Stimulated activated naive CD4-positive, alpha-beta T cell (primary cell): ENCODE results near the gene SERPINA1.
"Not testable (repeated sequence)": the region's sequence is repeated elsewhere in the genome, so short reads cannot be mapped to it uniquely, and the experiment has no call there.

Experiments used
- DNase-seq, 6 experiments: peaks; one replicate each; lab custom pipeline; 2025; lab: John Stamatoyannopoulos, UW

Gene SERPINA1

DNA sequence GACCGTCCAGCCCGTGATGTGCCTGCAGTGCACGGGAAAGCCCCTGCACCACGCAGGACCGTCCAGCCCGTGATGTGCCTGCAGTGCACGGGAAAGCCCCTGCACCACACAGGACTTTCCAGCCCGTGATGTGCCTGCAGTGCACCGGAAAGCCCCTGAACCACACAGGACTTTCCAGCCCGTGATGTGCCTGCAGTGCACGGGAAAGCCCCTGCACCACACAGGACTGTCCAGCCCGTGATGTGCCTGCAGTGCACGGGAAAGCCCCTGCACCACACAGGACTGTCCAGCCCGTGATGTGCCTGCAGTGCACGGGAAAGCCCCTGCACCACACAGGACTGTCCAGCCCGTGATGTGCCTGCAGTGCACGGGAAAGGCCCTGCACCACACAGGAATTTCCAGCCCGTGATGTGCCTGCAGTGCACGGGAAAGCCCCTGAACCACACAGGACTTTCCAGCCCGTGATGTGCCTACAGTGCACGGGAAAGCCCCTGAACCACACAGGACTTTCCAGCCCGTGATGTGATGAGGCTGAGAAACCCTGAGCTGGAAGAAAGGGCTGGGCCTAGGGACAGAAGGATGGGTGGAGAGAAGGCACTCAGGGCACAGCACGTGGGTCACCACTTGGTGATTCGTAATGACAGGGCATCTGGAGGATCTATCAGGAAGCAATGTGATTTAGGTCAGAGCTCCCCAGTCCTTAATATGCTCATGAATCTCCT lies 42.2 kb downstream of the SERPINA1 start:
- not testable (repeated sequence) for DNase-seq

DNA sequence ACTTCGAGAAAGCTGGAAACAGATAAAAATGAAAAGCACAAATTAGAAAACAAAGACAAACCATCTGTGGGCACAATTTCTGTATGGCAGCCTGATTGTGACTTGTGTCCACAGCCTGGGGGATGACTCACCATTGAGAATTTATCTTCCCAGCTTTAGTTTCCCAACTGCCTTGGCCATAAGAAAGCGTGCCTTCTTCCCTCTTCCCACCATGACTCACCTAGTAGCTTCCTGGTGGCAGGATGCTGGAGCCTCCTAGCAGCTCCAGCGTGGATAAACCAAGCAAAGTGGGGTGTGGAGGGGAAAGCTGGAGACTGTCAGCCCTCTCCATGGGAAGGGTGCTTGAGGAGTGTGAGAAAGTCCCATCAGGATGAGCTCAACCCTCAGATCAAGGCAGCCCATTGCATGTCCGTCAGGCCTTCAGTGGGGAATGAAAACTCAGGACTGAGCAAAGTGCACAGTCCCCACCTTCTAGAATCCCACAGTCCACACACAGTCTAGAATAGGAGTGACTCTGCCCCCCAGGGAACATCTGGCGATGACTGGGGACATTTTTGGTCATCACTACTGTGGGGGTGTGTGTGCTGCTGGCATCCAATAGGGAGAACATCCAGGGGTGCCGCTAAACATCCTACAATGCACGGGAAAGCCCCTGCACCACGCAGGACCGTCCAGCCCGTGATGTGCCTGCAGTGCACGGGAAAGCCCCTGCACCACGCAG lies 42.9 kb downstream of the SERPINA1 start:
- no peak for DNase-seq

DNA sequence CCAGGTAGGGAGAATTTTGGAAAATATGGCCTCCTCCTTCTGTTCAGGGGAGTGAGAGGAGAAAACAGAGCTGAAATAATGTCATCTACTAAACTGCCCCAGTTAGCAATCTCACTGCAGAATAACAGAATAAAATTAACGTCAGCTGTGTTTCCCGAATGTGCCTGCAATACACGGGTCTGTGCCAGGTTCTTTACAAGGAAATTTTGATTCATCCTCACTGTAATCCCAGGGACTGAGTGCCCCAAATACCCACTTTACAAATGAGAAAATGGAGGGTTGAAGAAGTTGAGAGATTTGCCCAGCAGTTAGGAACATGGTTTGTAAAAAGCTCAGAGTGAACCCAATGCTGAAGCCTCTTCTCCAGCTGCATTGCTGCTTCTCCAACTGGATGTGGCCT lies 44.0 kb downstream of the SERPINA1 start:
- no peak for DNase-seq

DNA sequence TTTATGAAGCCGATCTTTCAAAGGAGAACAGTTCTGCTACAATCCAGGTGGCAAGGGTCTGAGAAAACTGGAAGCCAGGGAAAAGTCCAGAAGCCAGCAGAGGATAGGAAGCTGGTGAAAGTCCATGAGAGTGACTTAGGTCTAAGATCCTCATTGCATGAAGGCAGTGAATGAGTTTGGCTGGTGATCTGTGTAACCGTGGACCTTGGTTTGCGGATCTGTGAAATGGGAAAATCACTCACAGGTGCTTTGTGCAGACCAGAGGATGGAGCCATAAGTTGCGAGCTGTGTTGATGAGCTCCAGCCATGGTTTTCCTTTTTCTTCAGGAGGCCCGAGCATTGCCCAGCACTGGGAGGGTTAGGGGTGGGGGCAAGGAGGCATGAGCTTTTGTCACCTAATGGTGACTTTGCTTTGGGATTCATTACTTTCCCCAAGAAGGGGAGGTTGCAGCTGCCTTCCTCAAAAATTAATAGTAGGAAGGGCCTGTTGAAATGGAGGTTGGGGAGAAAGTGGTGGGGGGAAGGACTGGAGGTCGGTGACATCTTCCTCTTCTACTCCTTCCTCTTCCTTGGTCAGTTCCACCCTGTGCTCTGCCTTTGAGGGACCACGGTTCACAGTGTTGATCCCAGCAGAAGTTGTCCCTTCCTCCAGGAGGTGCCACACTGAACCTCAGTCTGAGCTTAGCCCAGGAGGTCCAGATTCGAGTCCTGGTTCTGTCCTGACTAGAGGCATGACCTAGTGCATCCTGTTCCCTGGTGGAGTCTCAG lies 45.0 kb downstream of the SERPINA1 start:
- DNase-seq, result no peak

DNA sequence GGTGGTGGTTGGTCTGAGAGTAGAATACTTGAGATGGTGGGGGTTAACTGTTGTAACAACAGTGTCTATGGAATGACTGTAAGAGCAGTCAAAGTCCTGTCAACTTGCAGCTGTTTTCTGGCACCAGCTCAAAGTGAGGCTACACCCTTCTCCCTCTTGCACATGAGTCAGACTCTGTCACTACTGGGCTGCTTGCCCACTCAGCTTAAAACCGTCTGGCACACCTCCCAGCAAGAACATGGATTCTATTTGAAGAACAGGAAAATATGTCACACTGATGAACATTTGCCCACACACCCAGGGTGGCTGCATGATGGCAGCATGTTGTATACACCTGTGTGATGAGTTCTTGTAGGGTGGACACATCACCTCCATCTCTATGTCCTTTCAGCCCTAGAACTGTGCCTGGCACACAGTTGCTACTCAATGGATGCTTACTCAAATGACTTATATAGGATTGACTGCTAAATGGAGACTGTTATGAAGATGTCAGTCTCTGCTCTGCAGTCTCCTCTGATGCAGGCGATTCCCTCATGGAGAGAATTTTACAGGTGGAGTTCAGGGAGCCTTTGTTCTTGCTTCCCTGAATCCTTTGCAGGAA lies 46.0 kb downstream of the SERPINA1 start:
- DNase-seq, result no peak

DNA sequence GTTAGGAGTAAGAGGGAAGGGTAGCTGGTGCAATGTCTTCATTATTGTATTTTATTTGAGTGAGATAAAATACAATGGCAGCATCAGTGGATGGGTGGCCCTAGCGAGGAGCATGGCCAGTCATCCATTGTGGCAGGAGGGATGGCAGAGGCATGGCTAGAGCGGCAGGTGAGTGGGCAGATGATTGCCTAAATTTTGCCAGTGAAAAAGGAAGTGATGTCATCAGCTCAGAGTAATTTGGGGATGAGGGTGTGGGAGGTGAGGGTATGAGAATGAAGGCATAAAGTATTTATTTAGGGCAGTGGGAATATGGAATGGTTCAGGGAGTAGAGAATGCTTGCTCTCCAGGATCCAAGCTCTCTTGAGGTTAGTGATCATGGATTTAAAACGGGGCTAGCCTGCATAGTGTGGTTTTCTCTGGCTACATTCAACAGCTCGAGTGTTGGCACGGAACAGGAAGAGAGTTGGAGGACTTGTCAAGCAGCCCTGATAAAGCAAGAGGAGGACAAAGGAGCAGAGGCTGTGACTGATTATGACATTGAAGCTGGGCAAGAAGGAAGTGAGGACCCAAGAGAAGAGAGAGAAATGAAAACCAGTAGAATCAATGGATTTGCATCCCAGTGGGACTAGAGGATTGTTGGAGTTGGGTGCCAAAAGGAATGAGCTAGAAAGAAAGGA lies 46.6 kb downstream of the SERPINA1 start:
- DNase-seq, result no peak

DNA sequence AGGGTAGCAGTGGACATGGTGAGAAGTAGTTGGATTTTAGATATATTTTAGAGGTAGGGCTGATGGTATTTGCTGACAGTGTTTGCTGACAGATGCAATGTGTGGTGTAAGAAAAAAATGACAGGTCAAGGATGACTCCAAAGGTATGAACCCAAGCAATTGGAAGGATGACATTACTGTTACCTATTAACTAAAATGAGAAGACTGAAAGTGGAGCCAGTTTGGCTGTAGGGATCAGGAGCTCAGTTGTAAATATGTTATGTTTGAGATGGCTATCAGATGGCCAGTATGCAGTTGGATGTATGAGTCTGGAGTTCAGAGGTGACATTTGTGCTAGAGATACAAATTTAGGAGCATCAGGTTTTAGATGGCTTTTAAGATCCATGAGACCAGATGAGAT lies 47.9 kb downstream of the SERPINA1 start:
- no peak for DNase-seq

DNA sequence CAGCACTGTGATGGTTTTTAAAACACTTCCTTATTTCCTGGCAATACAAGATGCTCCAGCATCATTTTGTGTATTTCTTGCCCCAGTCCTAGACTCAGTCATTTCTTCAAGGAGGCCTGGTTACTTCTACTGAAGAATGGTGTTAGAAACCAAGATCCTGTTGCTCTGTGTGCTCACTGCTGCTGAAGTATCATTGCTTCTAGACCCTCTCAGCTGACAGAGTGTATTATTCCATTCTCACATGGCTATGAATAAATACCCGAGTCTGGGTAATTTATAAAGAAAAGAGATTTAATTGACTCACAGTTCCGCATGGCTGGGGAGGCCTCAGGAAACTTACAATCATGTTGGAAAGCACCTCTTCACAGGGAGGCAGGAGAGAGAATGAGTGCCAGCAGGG lies 50.4 kb downstream of the SERPINA1 start:
- DNase-seq, result no peak

DNA sequence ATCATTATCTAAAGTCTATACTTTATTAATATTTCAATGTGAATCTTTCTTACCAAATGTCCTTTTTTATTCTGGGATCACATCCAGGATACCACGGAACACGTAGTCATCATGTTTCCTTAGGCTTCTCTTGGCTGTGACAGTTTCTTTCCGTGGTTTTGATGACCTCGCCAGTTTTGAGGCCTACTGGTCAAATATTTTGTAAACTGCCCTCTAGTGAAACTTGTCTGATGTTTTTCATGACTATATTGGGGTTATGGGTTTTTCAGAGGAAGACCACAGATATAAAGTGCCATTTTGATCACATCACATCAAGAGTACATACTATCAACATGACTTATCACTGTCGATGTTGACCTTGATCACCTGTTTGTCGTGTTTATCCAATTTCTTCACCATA lies 51.1 kb downstream of the SERPINA1 start:
- DNase-seq, result no peak

DNA sequence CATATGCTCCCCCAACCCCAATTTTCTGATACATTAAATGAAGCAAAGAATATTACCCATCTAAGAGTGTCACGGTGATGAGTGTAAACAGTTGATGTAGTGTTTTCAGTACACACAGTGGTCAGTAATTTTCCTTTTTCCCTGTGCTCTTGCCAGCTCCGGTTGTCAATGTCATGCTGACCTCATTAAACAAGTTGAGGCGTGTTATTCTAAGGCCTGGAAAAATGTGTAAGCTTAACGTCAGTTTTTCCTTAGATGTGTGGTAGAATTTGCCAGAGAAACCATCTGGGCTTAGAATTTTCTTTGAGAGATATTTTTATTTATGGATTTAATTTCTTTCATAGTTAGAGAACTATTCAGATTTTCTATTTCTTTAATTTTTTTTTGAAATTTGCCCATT lies 53.5 kb downstream of the SERPINA1 start:
- DNase-seq, result no peak

DNA sequence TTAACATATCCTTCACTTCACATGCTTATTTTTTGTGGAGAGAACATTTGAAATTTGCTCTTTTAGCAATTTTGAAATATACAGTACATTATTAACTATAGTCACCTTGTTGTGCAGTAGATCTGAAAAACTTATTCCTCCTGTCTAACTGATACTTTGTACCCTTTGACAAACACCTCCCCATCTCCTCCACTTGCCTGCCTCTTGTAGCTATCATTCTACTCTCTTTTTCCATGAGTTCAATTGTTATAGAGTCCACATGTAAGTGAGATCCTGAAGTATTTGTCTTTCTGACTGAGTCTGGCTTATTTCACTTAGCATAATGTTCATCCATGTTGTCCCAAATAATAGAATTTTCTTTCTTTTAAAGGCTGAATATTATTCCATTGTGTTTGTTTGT lies 55.8 kb downstream of the SERPINA1 start:
- DNase-seq, result no peak

DNA sequence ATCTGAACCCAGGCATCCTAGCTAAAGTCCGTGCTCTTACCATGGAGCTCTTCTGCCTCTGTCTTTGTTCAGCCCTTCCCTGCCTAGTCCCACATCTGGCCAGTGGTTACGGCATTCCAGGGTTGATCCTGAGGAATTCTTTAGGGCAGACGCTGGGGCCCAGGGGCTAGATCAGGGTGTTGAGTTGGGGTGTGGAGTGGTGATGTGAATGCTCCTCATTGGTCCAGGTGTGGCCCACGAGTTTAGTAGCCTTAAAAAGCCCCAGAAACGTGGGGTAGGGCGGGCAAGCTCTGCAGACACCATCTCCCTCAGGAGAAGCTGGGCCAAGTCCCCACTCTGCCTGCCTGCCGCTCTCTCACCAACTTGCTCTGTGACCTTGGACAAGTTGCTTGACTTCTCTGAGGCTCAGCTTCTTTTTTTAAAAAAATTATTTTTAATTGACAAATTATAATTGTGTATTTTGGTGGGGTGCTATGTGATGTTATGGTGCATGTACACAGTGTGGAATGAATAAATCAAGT lies 56.3 kb downstream of the SERPINA1 start:
- DNase-seq, result no peak

DNA sequence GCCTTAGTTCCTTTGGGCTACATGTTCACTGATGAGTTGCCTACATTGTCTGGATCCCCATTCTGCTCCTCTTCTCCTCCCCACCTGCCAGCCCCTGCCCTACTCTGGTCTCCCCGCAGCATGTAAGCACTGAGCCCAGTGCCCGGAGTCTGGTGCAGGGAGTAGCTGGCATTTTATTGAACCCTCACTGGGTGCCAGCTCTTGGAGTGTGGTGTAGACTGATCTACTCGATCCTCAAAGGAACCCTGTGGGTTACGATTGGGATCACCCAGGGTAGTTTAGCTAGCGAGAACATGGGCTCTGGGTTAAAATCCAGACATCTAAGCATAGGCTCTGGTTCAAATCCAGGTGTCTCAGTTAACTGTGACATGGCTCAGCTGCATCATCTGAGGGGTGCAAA lies 56.9 kb downstream of the SERPINA1 start:
- DNase-seq, result no peak

DNA sequence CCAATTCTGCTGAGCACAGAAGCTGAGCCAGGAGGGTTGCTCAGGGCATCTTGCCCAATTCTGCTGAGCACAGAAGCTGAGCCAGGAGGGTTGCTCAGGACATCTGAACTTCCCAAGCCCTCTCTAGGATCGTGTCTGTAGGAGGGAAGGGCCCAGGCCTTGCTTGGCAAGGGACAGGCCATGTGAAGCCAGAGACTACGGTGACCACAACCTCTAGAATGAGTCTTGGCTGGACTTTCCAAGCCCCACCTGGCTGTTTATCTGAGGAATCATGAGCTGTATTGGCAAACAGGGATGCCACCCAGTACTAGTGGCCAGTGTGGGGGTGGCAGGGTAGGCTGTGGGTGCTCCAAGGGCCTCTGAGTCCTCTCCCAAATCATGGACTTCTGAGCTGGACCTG lies 57.5 kb downstream of the SERPINA1 start:
- DNase-seq, result no peak

DNA sequence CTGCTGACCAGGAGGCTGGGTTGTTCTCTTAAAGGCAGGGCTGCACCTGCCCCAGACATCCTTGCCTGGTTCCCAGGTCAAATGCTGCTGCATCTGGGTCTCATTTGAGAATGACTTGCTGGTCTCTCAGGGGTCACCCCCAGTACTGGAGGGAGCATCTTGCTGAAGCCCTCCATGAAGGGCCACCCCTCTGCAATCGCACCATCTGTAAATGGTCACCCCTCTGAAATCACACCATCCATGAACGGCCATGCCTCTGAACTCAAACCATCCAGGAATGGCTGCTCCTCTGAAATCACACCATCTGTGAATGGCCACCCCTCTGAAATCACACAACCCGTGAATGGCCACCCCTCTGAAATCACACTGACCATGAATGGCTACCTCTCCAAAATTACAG lies 58.0 kb downstream of the SERPINA1 start:
- no peak for DNase-seq

DNA sequence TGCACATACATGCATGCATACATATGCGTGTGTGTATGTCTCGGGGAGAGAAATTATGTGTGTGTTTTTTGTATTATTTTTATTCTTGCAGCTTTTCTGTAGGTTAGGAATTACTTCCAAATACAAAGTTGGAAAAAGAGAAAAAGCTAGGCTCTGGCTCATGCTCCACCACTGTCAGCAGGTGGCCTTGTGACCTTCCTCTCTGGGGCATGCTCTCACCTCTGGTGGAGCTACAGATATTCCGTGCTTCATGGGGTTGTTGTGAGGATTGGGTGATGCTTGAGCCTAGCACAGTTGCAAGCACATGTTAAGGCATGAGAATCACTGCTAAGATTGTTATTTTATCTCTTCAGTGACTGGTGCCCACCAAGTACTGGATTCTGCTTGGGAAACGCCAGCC lies 58.5 kb downstream of the SERPINA1 start:
- no peak for DNase-seq

DNA sequence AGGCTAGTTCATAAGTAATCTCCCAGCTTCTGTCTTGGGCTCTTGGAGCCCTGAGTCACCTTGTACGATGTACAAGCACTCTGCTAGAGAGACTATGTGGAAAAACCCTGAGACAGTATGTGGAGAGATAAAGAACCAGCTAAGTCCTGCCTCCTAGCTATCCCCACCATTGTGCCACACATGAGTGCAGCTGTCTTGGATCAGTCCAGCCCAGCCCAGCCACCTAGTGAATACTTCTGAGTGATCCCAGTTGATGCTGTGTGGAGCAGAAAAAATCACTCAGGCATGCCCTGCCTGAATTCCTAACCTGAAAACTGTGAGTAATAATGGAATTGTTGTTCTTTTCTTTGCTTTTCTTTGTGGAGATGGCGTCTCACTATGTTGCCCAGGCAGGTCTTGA lies 60.2 kb downstream of the SERPINA1 start:
- DNase-seq, result no peak
